HepG2 (cell line): ENCODE results near the gene PRR14. TPM values are rescaled to one million over a fixed set of nuclear protein-coding genes. Genes with fewer than 3 reads are reported as not detected.

ENCODE experiments used
- ATF1 ChIP-seq: IDR thresholded peaks from 2 replicates; pipeline ENCODE4 v1.6.1; 2016; ENCODE audit warnings: mild to moderate bottlenecking, control low read depth
- ATF7 ChIP-seq, 2 experiments: fragments of 450-650 bp in 1 of 2; sonication (generic) in 1 of 2; formaldehyde crosslinking in 1 of 2; IDR thresholded peaks; 2 replicates each; pipeline versions ENCODE4 v1.4.0 to v1.6.1; 2016 to 2020; ENCODE audit warnings: antibody characterized with exemption in 1 of 2, mild to moderate bottlenecking in 1 of 2, missing genetic modification reagents in 1 of 2
- EEA1 ChIP-seq: sonication (generic); formaldehyde crosslinking; IDR thresholded peaks from 2 replicates; pipeline ENCODE4 v1.5.1; 2020; ENCODE audit warnings: mild to moderate bottlenecking, missing genetic modification reagents, borderline replicate concordance
- HBP1 ChIP-seq: IDR thresholded peaks from 2 replicates; pipeline ENCODE4 v1.6.1; 2016; ENCODE audit warnings: low read depth, control low read depth
- IRF2 ChIP-seq: IDR thresholded peaks from 2 replicates; pipeline ENCODE4 v1.6.1; 2018; ENCODE audit warnings: missing genetic modification reagents, missing compliant biosample characterization
- MED8 ChIP-seq: sonication (generic); formaldehyde crosslinking; IDR thresholded peaks from 2 replicates; pipeline ENCODE4 v1.8.1; 2023; ENCODE audit warnings: mild to moderate bottlenecking, missing genetic modification reagents; ENCODE audit not compliant: insufficient replicate concordance
- PAXIP1 ChIP-seq: sonication (generic); formaldehyde crosslinking; conservative IDR thresholded peaks from 2 replicates; pipeline ENCODE4 v1.4.0; 2020; ENCODE audit warnings: mild to moderate bottlenecking, missing genetic modification reagents, moderate library complexity
- POGK ChIP-seq: sonication (generic); formaldehyde crosslinking; conservative IDR thresholded peaks from 2 replicates; pipeline ENCODE4 v1.8.0; 2022; ENCODE audit warnings: mild to moderate bottlenecking, moderate library complexity, missing genetic modification reagents
- POLR2G ChIP-seq: fragments of 200-400 bp; formaldehyde crosslinking; IDR thresholded peaks from 2 replicates; pipeline ENCODE4 v1.6.1; 2018; ENCODE audit warnings: mild to moderate bottlenecking, low read depth, low read length, moderate library complexity
- SMARCC2 ChIP-seq: fragments of 450-650 bp; IDR thresholded peaks from 2 replicates; pipeline ENCODE4 v1.6.1; 2017; ENCODE audit warnings: antibody characterized with exemption, mild to moderate bottlenecking
- STAT5B ChIP-seq: sonication (generic); formaldehyde crosslinking; IDR thresholded peaks from 2 replicates; pipeline ENCODE4 v1.4.0; 2020; ENCODE audit warnings: missing genetic modification reagents
- ZBTB37 ChIP-seq: sonication (generic); formaldehyde crosslinking; IDR thresholded peaks from 2 replicates; pipeline ENCODE4 v1.4.0; 2020; ENCODE audit warnings: mild to moderate bottlenecking, missing genetic modification reagents
- ZNF281 ChIP-seq: sonication (generic); formaldehyde crosslinking; IDR thresholded peaks from 2 replicates; pipeline ENCODE4 v1.4.0; 2020; ENCODE audit warnings: missing genetic modification reagents, borderline replicate concordance
- ZNF34 ChIP-seq: sonication (generic); formaldehyde crosslinking; IDR thresholded peaks from 2 replicates; pipeline ENCODE4 v1.4.0; 2020; ENCODE audit warnings: mild to moderate bottlenecking, missing genetic modification reagents, borderline replicate concordance
- ZNF343 ChIP-seq: sonication (generic); formaldehyde crosslinking; IDR thresholded peaks from 2 replicates; pipeline ENCODE4 v1.4.0; 2020; ENCODE audit warnings: mild to moderate bottlenecking, missing genetic modification reagents
- ZNF558 ChIP-seq: sonication (generic); formaldehyde crosslinking; IDR thresholded peaks from 2 replicates; pipeline ENCODE4 v1.9.0; 2022; ENCODE audit warnings: mild to moderate bottlenecking, missing genetic modification reagents, borderline replicate concordance
- ZSCAN30 ChIP-seq: sonication (generic); formaldehyde crosslinking; IDR thresholded peaks from 2 replicates; pipeline ENCODE4 v1.5.0; 2020; ENCODE audit warnings: mild to moderate bottlenecking, missing genetic modification reagents
- polyA plus RNA-seq, 8 experiments: library from polyadenylated mRNA; depleted of rRNA in 3 of 8; stranded (reverse) in 7 of 8; unstranded in 1 of 8; fragments of >200 nt; fragmentation: Illumina TruSeq in 4 of 8; extraction: Trizol in 4 of 8; gene quantifications; 2 replicates each; pipeline versions ENCODE4 v1.2.1 to v1.2.3, GENCODE V29; 2011 to 2016; ENCODE audit warnings: low read depth in 4 of 8, missing spikeins in 1 of 8, mixed read lengths in 1 of 8; ENCODE audit not compliant: insufficient read depth in 1 of 8
- total RNA-seq, 5 experiments: library from RNA; depleted of rRNA; stranded (reverse); fragments of >200 nt; fragmentation: Illumina TruSeq; extraction: Trizol; gene quantifications; 2 replicates each; pipeline ENCODE4 v1.2.3, GENCODE V29; 2016; ENCODE audit warnings: low read depth in 1 of 5

PRR14 gene
- total and polyA plus RNA-seq, 2 of the 13 experiments (the other 11 are each of a cell fraction or from before 2014, with no cell fraction given), result 8.4 to 11.0 TPM

GRCh38 chr16:30698139-30698815 lies 47.5 kb downstream of the PRR14 start (continued):
- TF ChIP-seq POGK (CRISPR knock-in tag) (peak; percentile 92), ZNF34 (peak; percentile 94; the same call in 1 of the 2 replicates), STAT5B (CRISPR knock-in tag) (no peak), ATF1 (CRISPR knock-in tag) (peak; percentile 56; the same call in 1 of the 2 replicates), ATF7 (IDR thresholded peaks at IDR 0.05) (no peak), ATF7 (CRISPR knock-in tag; IDR thresholded peaks at IDR 0.05) (no peak), ZNF343 (CRISPR knock-in tag) (0 out of 2 replicates have a peak, but pooled peaks have one; percentile 80), ZBTB37 (CRISPR knock-in tag) (peak; percentile 78; the same call in 1 of the 2 replicates), HBP1 (CRISPR knock-in tag) (0 out of 2 replicates have a peak, but pooled peaks have one; percentile 35), MED8 (CRISPR knock-in tag) (no peak), SMARCC2 (no peak), ZNF281 (CRISPR knock-in tag) (peak; percentile 78), IRF2 (CRISPR knock-in tag) (peak; percentile 97), ZSCAN30 (CRISPR knock-in tag) (no peak), ZNF558 (CRISPR knock-in tag) (peak; percentile 87; the same call in 1 of the 2 replicates), PAXIP1 (CRISPR knock-in tag) (peak; percentile 68), POLR2G (peak; percentile 97), EEA1 (peak; percentile 81; the same call in 1 of the 2 replicates)
